ENCODE measurements around the gene ITPK1.
A peak's percentile ranks its signal among the peaks of the same experiment; 100 is the strongest.
"Not testable (repeated sequence)": the region's sequence is repeated elsewhere in the genome, so short reads cannot be mapped to it uniquely, and the experiment has no call there.

ITPK1 gene

GRCh38 chr14:93082576-93083001, 33.1 kb downstream of the ITPK1 start:
- no peak for DNase-seq

GRCh38 chr14:93081876-93082570, 33.7 kb downstream of the ITPK1 start:
- DNase-seq, result no peak

GRCh38 chr14:93079865-93080403, 35.8 kb downstream of the ITPK1 start:
- no peak for DNase-seq

- DNase-seq, result no peak
Measured at GRCh38 chr14:93079321-93079720, 36.4 kb downstream of the ITPK1 start.

- no peak for DNase-seq
Measured at GRCh38 chr14:93078870-93079269, 36.9 kb downstream of the ITPK1 start.

GRCh38 chr14:93076755-93077154, 39.0 kb downstream of the ITPK1 start:
- DNase-seq, result no peak

- no peak for DNase-seq
Measured at GRCh38 chr14:93075891-93076290, 39.8 kb downstream of the ITPK1 start.

- no peak for DNase-seq
Measured at GRCh38 chr14:93073910-93074769, 41.6 kb downstream of the ITPK1 start.

GRCh38 chr14:93073358-93073707, 42.4 kb downstream of the ITPK1 start:
- no peak for DNase-seq

GRCh38 chr14:93072659-93073357, 42.9 kb downstream of the ITPK1 start:
- DNase-seq, result no peak

- peak; percentile 68 for DNase-seq
Measured at GRCh38 chr14:93068711-93069110, 47.0 kb downstream of the ITPK1 start.

GRCh38 chr14:93067088-93067487, 48.6 kb downstream of the ITPK1 start:
- DNase-seq, result no peak

GRCh38 chr14:93065272-93065730, 50.4 kb downstream of the ITPK1 start:
- DNase-seq, result no peak

- DNase-seq, result no peak
Measured at GRCh38 chr14:93064411-93065271, 51.1 kb downstream of the ITPK1 start.

GRCh38 chr14:93063393-93063792, 52.3 kb downstream of the ITPK1 start:
- no peak for DNase-seq

- no peak for DNase-seq
Measured at GRCh38 chr14:93062890-93063289, 52.8 kb downstream of the ITPK1 start.

GRCh38 chr14:93062013-93062412, 53.7 kb downstream of the ITPK1 start:
- DNase-seq, result not testable (repeated sequence)

GRCh38 chr14:93061380-93062012, 54.2 kb downstream of the ITPK1 start:
- DNase-seq, result no peak

GRCh38 chr14:93060841-93061240, 54.9 kb downstream of the ITPK1 start:
- no peak for DNase-seq

GRCh38 chr14:93059917-93060545, 55.7 kb downstream of the ITPK1 start:
- DNase-seq, result no peak

GRCh38 chr14:93059260-93059659, 56.5 kb downstream of the ITPK1 start:
- no peak for DNase-seq

Data from NCI-H1694 treated with DMSO at 0.1 percent for 48 hours (cell line).